ENCODE data around the gene DDX24. TPM values are rescaled to one million over a fixed set of nuclear protein-coding genes. Genes with fewer than 3 reads are reported as not detected.
A peak's percentile ranks its signal among the peaks of the same experiment; 100 is the strongest.

DDX24 gene
- total RNA-seq, 1 experiment from 2014 or later, result 198 TPM

- no peak for DNase-seq
- Histone ChIP-seq H3K27me3 (ENCODE audit: control insufficient read depth, insufficient read depth, low read length) (no peaks in the 10 kb centered on the region), H3K4me3 (ENCODE audit: insufficient read depth, low read depth, low read length) (no peak overlapping the region), H3K36me3 (replicated peaks; ENCODE audit: control insufficient read depth, insufficient read depth, low read length) (no peaks in the 10 kb centered on the region)
These were observed 23.7 kb upstream of the DDX24 start for GRCh38 chr14:94104731-94105130.

- no peaks in the 10 kb centered on the region for H3K27me3 ChIP-seq (ENCODE audit: control insufficient read depth, insufficient read depth, low read length)
- H3K36me3 ChIP-seq (replicated peaks; ENCODE audit: control insufficient read depth, insufficient read depth, low read length), result no peaks in the 10 kb centered on the region; the same call in 1 of the 2 replicates
- no peak overlapping the region for H3K4me3 ChIP-seq (ENCODE audit: insufficient read depth, low read depth, low read length)
- no peak for DNase-seq
These were observed 22.6 kb upstream of the DDX24 start for GRCh38 chr14:94103554-94104150.

- Histone ChIP-seq H3K4me3 (ENCODE audit: insufficient read depth, low read depth, low read length) (no peak overlapping the region), H3K27me3 (ENCODE audit: control insufficient read depth, insufficient read depth, low read length) (no peaks in the 10 kb centered on the region), H3K36me3 (replicated peaks; ENCODE audit: control insufficient read depth, insufficient read depth, low read length) (no peaks in the 10 kb centered on the region; the same call in none of the 2 replicates)
- DNase-seq, result no peak
These were observed 21.9 kb upstream of the DDX24 start for GRCh38 chr14:94102768-94103482.

GRCh38 chr14:94101748-94102147, 20.7 kb upstream of the DDX24 start:
- DNase-seq, result no peak
- H3K27me3 ChIP-seq (ENCODE audit: control insufficient read depth, insufficient read depth, low read length), result no peaks in the 10 kb centered on the region
- no peak overlapping the region for H3K4me3 ChIP-seq (ENCODE audit: insufficient read depth, low read depth, low read length)
- H3K36me3 ChIP-seq (replicated peaks; ENCODE audit: control insufficient read depth, insufficient read depth, low read length), result no peaks in the 10 kb centered on the region; the same call in none of the 2 replicates

- Histone ChIP-seq H3K27me3 (ENCODE audit: control insufficient read depth, insufficient read depth, low read length) (no peaks in the 10 kb centered on the region), H3K4me3 (ENCODE audit: insufficient read depth, low read depth, low read length) (no peak overlapping the region), H3K36me3 (replicated peaks; ENCODE audit: control insufficient read depth, insufficient read depth, low read length) (no peaks in the 10 kb centered on the region; the same call in none of the 2 replicates)
- DNase-seq, result no peak
These were observed 19.8 kb upstream of the DDX24 start for GRCh38 chr14:94100847-94101246.

GRCh38 chr14:94099006-94099405, 18.0 kb upstream of the DDX24 start:
- no peaks in the 10 kb centered on the region for H3K27me3 ChIP-seq (ENCODE audit: control insufficient read depth, insufficient read depth, low read length)
- DNase-seq, result no peak
- H3K4me3 ChIP-seq (ENCODE audit: insufficient read depth, low read depth, low read length), result no peak overlapping the region
- no peaks in the 10 kb centered on the region; the same call in none of the 2 replicates for H3K36me3 ChIP-seq (replicated peaks; ENCODE audit: control insufficient read depth, insufficient read depth, low read length)

GRCh38 chr14:94098326-94098992, 17.5 kb upstream of the DDX24 start:
- Histone ChIP-seq H3K4me3 (ENCODE audit: insufficient read depth, low read depth, low read length) (no peak overlapping the region), H3K27me3 (ENCODE audit: control insufficient read depth, insufficient read depth, low read length) (no peaks in the 10 kb centered on the region), H3K36me3 (replicated peaks; ENCODE audit: control insufficient read depth, insufficient read depth, low read length) (no peaks in the 10 kb centered on the region; the same call in none of the 2 replicates)
- DNase-seq, result no peak

- DNase-seq, result no peak
- Histone ChIP-seq H3K27me3 (ENCODE audit: control insufficient read depth, insufficient read depth, low read length) (no peaks in the 10 kb centered on the region), H3K36me3 (replicated peaks; ENCODE audit: control insufficient read depth, insufficient read depth, low read length) (no peaks in the 10 kb centered on the region; the same call in none of the 2 replicates), H3K4me3 (ENCODE audit: insufficient read depth, low read depth, low read length) (no peak overlapping the region)
These were observed 16.1 kb upstream of the DDX24 start for GRCh38 chr14:94097091-94097490.

- Histone ChIP-seq H3K27me3 (ENCODE audit: control insufficient read depth, insufficient read depth, low read length) (no peaks in the 10 kb centered on the region), H3K36me3 (replicated peaks; ENCODE audit: control insufficient read depth, insufficient read depth, low read length) (no peaks in the 10 kb centered on the region; the same call in 1 of the 2 replicates), H3K4me3 (ENCODE audit: insufficient read depth, low read depth, low read length) (no peak overlapping the region)
- no peak for DNase-seq
These were observed 12.4 kb upstream of the DDX24 start for GRCh38 chr14:94093418-94093817.

- no peaks in the 10 kb centered on the region for H3K27me3 ChIP-seq (ENCODE audit: control insufficient read depth, insufficient read depth, low read length)
- no peak overlapping the region for H3K4me3 ChIP-seq (ENCODE audit: insufficient read depth, low read depth, low read length)
- no peaks in the 10 kb centered on the region for H3K36me3 ChIP-seq (replicated peaks; ENCODE audit: control insufficient read depth, insufficient read depth, low read length)
- no peak for DNase-seq
These were observed 8.5 kb upstream of the DDX24 start for GRCh38 chr14:94089479-94089878.

GRCh38 chr14:94088516-94088915, 7.5 kb upstream of the DDX24 start:
- Histone ChIP-seq H3K36me3 (replicated peaks; ENCODE audit: control insufficient read depth, insufficient read depth, low read length) (no peaks in the 10 kb centered on the region), H3K27me3 (ENCODE audit: control insufficient read depth, insufficient read depth, low read length) (no peaks in the 10 kb centered on the region), H3K4me3 (ENCODE audit: insufficient read depth, low read depth, low read length) (no peak overlapping the region)
- no peak for DNase-seq

GRCh38 chr14:94087891-94088290, 6.9 kb upstream of the DDX24 start:
- H3K36me3 ChIP-seq (replicated peaks; ENCODE audit: control insufficient read depth, insufficient read depth, low read length), result no peaks in the 10 kb centered on the region
- no peak for DNase-seq
- H3K4me3 ChIP-seq (ENCODE audit: insufficient read depth, low read depth, low read length), result no peak overlapping the region
- H3K27me3 ChIP-seq (ENCODE audit: control insufficient read depth, insufficient read depth, low read length), result no peaks in the 10 kb centered on the region

GRCh38 chr14:94081386-94081820, 401 bp upstream of the DDX24 start:
- DNase-seq, result no peak
- peaks cover 8% of the 10 kb centered on the region for H3K36me3 ChIP-seq (replicated peaks; ENCODE audit: control insufficient read depth, insufficient read depth, low read length)
- H3K27me3 ChIP-seq (ENCODE audit: control insufficient read depth, insufficient read depth, low read length), result no peaks in the 10 kb centered on the region
- peak overlapping the region; percentile 96 for H3K4me3 ChIP-seq (ENCODE audit: insufficient read depth, low read depth, low read length)

GRCh38 chr14:94079891-94080620, 946 bp downstream of the DDX24 start:
- peaks cover 8% of the 10 kb centered on the region for H3K36me3 ChIP-seq (replicated peaks; ENCODE audit: control insufficient read depth, insufficient read depth, low read length)
- H3K4me3 ChIP-seq (ENCODE audit: insufficient read depth, low read depth, low read length), result peak overlapping the region; percentile 96
- no peak for DNase-seq
- no peaks in the 10 kb centered on the region for H3K27me3 ChIP-seq (ENCODE audit: control insufficient read depth, insufficient read depth, low read length)

All from H7 (cell line).